GM18907 (cell line): ENCODE data around the gene KIF21A.
"Not testable (repeated sequence)": the region's sequence is repeated elsewhere in the genome, so short reads cannot be mapped to it uniquely, and the experiment has no call there.

ENCODE experiments used
- ATAC-seq: cut with Tn5 transposase; IDR thresholded peaks from one replicate; pipeline ENCODE4 v1.9.1; 2021; ENCODE audit warnings: mild to moderate bottlenecking, moderate library complexity; ENCODE audit not compliant: unreplicated experiment

The KIF21A gene

DNA sequence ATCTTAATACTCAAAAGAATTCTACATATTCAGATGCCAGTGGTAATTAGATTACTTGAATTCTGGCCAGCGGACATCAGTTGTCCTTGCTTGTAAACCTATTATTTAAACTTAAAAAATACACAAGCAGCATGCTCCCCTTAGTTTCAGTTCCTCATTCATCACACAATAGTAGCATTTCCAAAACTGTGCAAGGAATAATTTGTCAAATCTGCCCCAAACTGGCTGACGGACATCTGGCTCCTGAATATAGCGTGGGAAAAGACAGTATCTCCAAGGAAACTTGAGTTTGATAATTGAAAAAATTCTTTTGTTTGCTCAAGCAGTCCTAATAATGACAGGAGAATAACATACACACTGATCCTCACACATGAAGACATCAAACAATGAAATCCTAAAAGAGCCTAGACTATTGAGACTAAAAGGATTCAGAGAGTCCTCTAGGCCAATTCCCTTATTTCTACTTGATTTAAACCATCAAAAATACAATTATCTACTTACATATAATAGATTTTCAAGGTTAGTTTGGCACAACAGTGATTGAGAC lies 90.4 kb downstream of the KIF21A start:
- ATAC-seq = no peak

- ATAC-seq = no peak
Measured at GRCh38 chr12:39351153-39351552, 91.8 kb downstream of the KIF21A start.

DNA sequence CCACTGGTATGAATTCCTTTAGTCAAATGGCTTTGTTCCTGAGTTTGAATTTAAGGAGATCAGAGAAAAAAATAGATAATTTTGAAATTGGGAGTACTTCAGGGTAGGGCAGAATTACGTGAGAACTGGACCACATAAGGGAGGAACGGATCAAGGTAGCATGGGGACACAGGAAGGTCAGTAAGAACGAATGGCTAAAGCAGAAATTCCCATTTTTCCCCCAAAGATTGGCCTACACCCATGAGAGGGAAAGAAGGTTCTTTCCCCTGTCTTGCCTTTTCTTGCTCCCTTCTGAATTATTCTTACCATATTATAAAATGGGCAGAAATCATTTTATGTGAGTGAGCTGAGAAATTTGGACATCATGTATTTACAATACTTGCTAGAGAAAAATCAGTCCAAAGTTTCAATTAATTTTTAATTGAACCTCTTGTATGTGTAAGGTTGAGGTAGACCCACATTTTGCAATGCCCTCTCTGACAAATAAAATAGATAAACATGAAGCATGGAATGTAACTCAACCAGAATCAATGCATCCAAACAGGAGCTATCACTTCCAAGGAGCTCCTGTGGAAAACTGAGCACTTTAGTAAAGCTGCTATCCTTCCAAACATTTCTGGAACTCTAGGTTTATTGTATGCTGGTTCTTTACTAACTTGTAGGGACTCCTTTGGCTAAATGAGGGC lies 93.8 kb downstream of the KIF21A start:
- no peak for ATAC-seq

DNA sequence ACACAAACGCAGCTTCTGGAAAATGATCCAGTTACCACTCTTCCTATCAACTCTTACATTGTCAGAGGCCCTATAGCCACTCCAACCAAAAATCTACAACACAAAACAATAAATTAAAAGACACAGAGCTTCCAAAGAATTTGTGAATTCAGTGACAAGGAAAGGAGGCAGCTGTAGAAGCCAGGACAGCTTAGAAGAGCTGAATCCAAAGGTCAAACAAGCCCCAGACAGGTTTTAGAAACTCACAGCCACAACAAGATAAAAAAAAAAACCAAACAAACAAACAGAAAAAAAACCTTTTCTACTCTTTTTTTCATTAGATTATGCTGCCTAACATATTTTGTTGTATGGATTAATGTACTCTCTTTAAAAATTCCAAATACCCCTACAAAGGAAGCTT lies 94.4 kb downstream of the KIF21A start:
- no peak for ATAC-seq

- no peak for ATAC-seq
Measured at GRCh38 chr12:39344926-39345325, 98.0 kb downstream of the KIF21A start.

DNA sequence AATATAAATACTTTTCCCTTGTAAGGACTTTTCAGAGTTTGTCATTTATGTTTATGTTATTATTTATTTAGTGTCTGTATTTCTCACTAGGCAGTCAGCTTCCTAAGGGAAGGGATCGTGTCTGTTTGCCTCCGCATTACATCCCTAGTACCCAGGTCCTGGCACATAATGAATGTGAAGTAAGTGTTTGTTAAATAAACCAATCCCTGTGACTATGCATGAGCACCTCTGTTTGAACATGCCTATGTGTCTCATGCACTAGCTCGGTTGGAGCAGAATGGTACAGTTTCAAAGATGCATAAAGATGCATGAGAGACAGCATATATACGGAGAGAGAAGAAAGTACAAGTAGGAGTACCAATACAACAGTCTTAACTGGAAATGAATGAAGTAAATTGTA lies 99.3 kb downstream of the KIF21A start:
- no peak for ATAC-seq

DNA sequence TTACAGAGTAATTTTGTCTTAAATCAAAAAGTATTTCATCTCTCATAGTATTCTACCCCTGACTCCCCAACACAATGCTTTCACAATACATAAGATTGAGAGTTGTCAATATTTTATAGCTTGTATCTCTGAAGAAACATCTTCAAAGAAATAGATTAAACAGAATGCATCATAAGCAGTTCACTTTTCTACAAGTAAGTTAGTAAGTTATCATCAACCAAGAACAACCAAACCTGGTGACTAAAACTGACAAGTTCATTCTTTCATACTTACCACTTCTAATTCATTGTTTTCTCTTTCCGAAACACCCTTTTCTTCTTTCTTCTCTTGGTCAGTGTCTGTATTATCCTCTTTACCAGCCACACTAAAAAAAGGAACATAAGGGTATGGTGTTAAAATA lies 101.2 kb downstream of the KIF21A start:
- no peak for ATAC-seq

GRCh38 chr12:39341179-39341578 lies 101.7 kb downstream of the KIF21A start:
- peak; percentile 80 for ATAC-seq

DNA sequence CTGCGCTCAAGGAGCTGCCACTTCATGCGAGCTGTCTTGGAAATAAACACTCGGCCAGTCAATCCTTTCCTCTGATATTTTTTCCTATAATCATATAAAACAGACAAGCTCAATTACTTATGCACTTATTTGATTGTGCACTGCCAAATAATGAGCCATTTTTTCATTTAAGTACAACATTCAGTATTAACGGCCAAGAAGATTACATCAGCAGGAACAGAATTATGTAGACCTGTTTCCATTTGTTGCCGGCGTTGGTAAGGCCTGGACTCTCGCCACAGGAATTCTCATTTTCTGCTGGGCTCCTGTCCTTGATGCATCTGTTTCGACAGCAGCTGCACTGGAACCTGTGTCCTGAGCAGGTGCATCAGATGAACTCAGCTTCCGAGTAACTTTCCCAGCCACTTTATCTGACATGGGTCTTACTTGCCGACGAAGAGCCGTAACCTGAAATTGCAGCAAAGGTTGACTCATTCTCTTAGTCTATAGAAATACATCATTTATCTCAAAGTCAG lies 110.2 kb downstream of the KIF21A start:
- ATAC-seq = no peak

DNA sequence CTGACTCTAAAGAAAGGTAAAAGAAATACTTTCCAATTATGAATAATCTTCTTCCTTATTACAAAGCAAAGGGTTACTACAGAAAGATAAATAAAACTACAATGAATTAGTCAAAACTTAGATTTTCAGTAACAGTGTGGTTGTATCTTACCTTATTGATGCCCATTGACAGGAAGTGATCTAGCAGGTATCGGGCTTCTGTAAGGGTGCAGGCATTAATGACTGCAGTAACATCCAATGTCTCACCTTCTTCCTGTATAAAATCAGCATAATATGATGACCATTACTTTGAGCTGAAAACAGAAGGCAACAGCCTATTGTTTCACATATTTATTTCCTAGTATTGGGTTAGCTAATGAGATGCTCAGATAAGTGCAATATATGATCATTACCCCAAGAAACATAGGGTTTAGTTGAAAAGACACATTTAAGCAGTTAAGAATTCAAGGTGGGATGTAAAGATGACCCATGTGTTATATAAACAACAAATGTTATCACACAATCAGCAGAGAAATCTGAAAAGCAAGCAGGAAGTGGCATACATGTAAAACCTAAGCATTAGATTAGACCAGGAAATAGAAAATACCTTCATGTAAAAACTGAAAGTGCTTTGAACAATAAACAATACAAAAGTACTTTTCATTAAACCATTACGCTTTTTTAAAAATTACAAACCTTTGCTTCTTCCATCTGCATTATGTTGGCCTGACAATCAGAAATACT lies 111.2 kb downstream of the KIF21A start:
- no peak for ATAC-seq

DNA sequence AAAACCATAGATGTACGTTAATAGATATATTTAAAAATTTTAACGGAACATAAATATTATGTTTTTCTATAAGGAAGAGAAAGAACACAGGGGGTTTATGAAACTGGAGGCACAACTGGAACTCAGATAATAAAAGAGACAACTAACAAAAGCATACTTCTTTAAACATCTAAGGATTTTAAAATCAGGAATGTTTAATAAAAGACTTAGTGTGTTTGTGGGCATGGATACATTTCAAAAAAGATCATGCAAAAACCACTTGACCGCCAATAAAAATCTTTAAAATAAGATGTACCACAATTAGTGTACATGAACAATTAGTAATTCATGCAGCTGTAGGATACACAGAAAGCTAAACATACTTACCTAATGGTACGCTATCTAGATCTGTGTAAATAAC lies 113.0 kb downstream of the KIF21A start:
- ATAC-seq = no peak

- ATAC-seq = no peak
Measured at GRCh38 chr12:39329018-39329417, 113.9 kb downstream of the KIF21A start.

- ATAC-seq = no peak
Measured at GRCh38 chr12:39327965-39328364, 115.0 kb downstream of the KIF21A start.

- ATAC-seq = no peak
Measured at GRCh38 chr12:39327510-39327909, 115.4 kb downstream of the KIF21A start.

- no peak for ATAC-seq
Measured at GRCh38 chr12:39319180-39319579, 123.7 kb downstream of the KIF21A start.

DNA sequence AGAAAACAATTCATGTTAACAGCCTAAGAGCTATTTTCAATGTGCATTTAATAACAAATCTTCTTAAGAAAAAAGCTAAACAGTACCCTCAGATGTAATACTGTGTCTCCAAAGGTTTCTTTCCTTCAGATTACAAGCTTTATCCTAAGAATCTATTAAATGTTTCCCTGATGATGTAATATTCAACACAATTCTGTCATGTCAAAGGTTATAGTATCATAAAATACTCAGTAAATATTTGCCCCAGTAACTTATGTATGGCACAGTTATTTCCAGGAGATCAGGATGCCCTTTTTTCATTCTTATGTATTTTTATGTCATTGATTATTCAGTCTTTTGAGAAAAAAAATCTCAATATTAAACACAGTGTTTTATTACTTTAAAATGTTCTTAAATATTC lies 128.4 kb downstream of the KIF21A start:
- no peak for ATAC-seq

DNA sequence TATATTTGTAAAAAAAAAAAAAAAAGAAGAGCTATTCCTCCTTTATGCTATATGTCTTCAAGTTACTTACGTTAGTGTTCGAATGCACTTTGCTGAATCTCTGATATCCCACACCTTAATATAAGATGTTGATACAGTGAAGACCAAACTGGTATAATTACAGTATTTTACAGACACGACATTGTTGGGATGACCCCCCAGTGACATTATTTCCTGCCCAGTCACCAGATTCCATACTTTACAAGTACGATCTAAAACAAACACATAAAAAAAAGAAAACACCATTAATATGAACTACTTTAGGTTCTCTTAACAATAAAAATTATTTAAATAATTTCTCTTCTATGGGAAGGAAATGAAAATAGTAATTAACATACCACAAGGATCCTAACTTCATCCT lies 133.4 kb downstream of the KIF21A start:
- no peak for ATAC-seq

DNA sequence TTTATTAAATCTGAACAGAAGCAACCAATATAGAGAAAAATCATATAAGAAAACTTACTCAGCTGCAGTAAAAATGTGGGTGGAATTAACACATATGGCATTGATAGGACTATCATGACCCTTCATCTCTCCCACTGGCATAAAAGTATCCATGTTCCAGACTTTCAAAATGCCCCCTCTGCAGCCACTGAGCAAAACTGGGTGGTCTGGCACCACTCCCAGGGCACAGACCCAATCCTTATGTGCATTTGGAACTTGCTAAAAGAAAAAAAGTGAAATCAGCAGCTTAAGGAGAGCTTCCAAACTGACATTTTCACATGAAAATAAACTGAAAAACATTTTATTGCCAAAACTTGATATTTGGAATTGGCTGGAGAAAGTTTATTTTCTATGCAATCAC lies 141.5 kb downstream of the KIF21A start:
- ATAC-seq = no peak

DNA sequence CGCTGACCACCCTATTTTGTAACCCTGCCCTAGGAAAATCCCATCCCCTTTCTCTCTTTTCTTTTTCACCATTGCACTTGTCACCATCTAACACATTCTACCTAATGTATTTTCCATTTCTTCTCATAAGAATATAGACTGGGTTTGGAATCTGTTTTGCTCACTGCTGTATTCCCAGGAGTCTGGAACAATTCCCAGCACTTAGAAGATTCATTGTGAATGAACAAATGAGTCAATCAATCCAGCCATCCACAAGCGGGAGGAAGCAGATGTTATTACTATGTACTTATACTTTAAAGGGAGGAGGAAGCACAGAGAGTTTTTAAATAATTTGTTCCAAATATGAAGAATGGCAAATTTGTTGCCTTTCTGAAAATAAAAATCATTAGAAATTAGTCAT lies 142.1 kb downstream of the KIF21A start:
- ATAC-seq = no peak

DNA sequence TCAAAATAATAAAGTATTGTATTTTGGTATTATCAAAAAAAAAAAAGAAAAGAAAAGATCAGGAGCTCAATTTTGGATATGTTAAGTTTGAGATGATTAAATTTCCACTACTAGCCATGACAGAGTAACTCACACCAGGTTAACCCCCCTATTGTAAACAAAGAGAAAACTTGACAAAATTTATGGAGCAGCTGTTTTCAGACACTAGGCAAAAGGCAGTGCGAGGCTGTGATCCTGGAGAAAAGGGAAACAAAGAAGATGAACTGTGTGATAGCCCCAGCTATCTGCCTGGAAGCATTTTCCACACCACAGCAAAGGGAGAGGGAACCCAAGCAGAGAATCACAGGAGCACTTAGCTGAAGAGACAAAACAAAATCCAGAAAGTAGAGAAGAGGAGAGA lies 145.0 kb downstream of the KIF21A start:
- no peak for ATAC-seq

- ATAC-seq = no peak
Measured at GRCh38 chr12:39296496-39296895, 146.4 kb downstream of the KIF21A start.

GRCh38 chr12:39295593-39295992 lies 147.3 kb downstream of the KIF21A start:
- not testable (repeated sequence) for ATAC-seq
